ENCODE measurements around the gene ZNF777.

ZNF777 gene

GRCh38 chr7:149466364-149466763 is 5.5 kb upstream of the ZNF777 start:
- H2BK5ac ChIP-seq (ENCODE audit: low read length), result no peak overlapping the region
- H2BK15ac ChIP-seq (ENCODE audit: low read length), result no peak overlapping the region
- H3K14ac ChIP-seq (ENCODE audit: low read length), result no peak overlapping the region
- H3K23ac ChIP-seq (ENCODE audit: low read depth, low read length, poor library complexity), result no peak overlapping the region
- H3K36me3 ChIP-seq (replicated peaks in 1 of 2; ENCODE audit: control insufficient read depth in 2 of 2, insufficient read depth in 2 of 2, low read length in 2 of 2), result peaks cover 0 to 2% of the 10 kb centered on the region in 2 donors
- no peak overlapping the region for H3K18ac ChIP-seq (ENCODE audit: low read length)
- peaks cover 6 to 19% of the 10 kb centered on the region in 2 donors for H3K9me3 ChIP-seq (replicated peaks in 1 of 2; ENCODE audit: control insufficient read depth in 2 of 2, insufficient read depth in 1 of 2, low read depth in 1 of 2, low read length in 2 of 2)
- H3K9ac ChIP-seq (ENCODE audit: low read depth, low read length, poor library complexity), result no peak overlapping the region
- no peak overlapping the region for H2AFZ ChIP-seq (ENCODE audit: low read length)
- H3K27me3 ChIP-seq (ENCODE audit: control insufficient read depth in 3 of 3, insufficient read depth in 3 of 3, low read depth in 1 of 3, low read length in 3 of 3), result peaks cover 0 to 2% (median 0%) of the 10 kb centered on the region in 3 experiments
- H2BK120ac ChIP-seq (ENCODE audit: low read depth, low read length), result no peak overlapping the region
- no peak for DNase-seq (ENCODE audit: low spot score)
- H4K91ac ChIP-seq (ENCODE audit: low read depth, low read length, poor library complexity), result no peak overlapping the region
- H3K79me1 ChIP-seq (ENCODE audit: low read depth, low read length), result no peaks in the 10 kb centered on the region
- no peak overlapping the region for H4K8ac ChIP-seq (ENCODE audit: low read depth, low read length)
- H2BK12ac ChIP-seq (ENCODE audit: low read length), result no peak overlapping the region
- no peak overlapping the region for H3K4me3 ChIP-seq (ENCODE audit: low read length in 2 of 2)
- H3K27ac ChIP-seq (replicated peaks; ENCODE audit: low read length), result no peak overlapping the region
- no peak overlapping the region for H3K4me2 ChIP-seq (ENCODE audit: insufficient read depth, low read length, poor library complexity, severe bottlenecking)
- peaks cover 0 to under 1% of the 10 kb centered on the region in 2 donors for H3K4me1 ChIP-seq (ENCODE audit: control insufficient read depth in 2 of 2, insufficient read depth in 1 of 2, low read depth in 1 of 2, low read length in 2 of 2)
- H2AK5ac ChIP-seq (ENCODE audit: low read depth, low read length), result no peak overlapping the region
- no peak overlapping the region for H3K4ac ChIP-seq (ENCODE audit: low read length)

- no CpG with 5 or more reads among the region's 1 CpG for WGBS, 2 donors (ENCODE audit: extremely low coverage in 2 of 2, insufficient read length in 2 of 2, insufficient replicate concordance in 1 of 2)
- no peak overlapping the region for H4K8ac ChIP-seq (ENCODE audit: low read depth, low read length)
- no peak overlapping the region for H3K14ac ChIP-seq (ENCODE audit: low read length)
- H3K4ac ChIP-seq (ENCODE audit: low read length), result no peak overlapping the region
- H3K27me3 ChIP-seq (ENCODE audit: control insufficient read depth in 3 of 3, insufficient read depth in 3 of 3, low read depth in 1 of 3, low read length in 3 of 3), result peaks cover 0 to 2% (median 0%) of the 10 kb centered on the region in 3 experiments
- H2BK15ac ChIP-seq (ENCODE audit: low read length), result no peak overlapping the region
- peaks cover 2 to 7% of the 10 kb centered on the region in 2 donors for H3K4me1 ChIP-seq (ENCODE audit: control insufficient read depth in 2 of 2, insufficient read depth in 1 of 2, low read depth in 1 of 2, low read length in 2 of 2)
- DNase-seq (ENCODE audit: low spot score), result no peak
- no peaks in the 10 kb centered on the region for H3K36me3 ChIP-seq (replicated peaks in 1 of 2; ENCODE audit: control insufficient read depth in 2 of 2, insufficient read depth in 2 of 2, low read length in 2 of 2)
- H3K4me3 ChIP-seq (ENCODE audit: low read length in 2 of 2), result no peak overlapping the region
- H2BK120ac ChIP-seq (ENCODE audit: low read depth, low read length), result no peak overlapping the region
- H2BK12ac ChIP-seq (ENCODE audit: low read length), result no peak overlapping the region
- H4K91ac ChIP-seq (ENCODE audit: low read depth, low read length, poor library complexity), result no peak overlapping the region
- no peak overlapping the region for H3K18ac ChIP-seq (ENCODE audit: low read length)
- H2AK5ac ChIP-seq (ENCODE audit: low read depth, low read length), result no peak overlapping the region
- H3K4me2 ChIP-seq (ENCODE audit: insufficient read depth, low read length, poor library complexity, severe bottlenecking), result no peak overlapping the region
- no peak overlapping the region for H3K27ac ChIP-seq (replicated peaks; ENCODE audit: low read length)
- H3K23ac ChIP-seq (ENCODE audit: low read depth, low read length, poor library complexity), result no peak overlapping the region
- no peak overlapping the region for H2AFZ ChIP-seq (ENCODE audit: low read length)
- no peak overlapping the region for H2BK5ac ChIP-seq (ENCODE audit: low read length)
- H3K9me3 ChIP-seq (replicated peaks in 1 of 2; ENCODE audit: control insufficient read depth in 2 of 2, insufficient read depth in 1 of 2, low read depth in 1 of 2, low read length in 2 of 2), result peaks cover 0 to 13% of the 10 kb centered on the region in 2 donors
- peaks cover 6% of the 10 kb centered on the region for H3K79me1 ChIP-seq (ENCODE audit: low read depth, low read length)
- no peak overlapping the region for H3K9ac ChIP-seq (ENCODE audit: low read depth, low read length, poor library complexity)
Measured at GRCh38 chr7:149463500-149464161, 2.8 kb upstream of the ZNF777 start.

- H2AFZ ChIP-seq (ENCODE audit: low read length), result no peak overlapping the region
- H2AK5ac ChIP-seq (ENCODE audit: low read depth, low read length), result no peak overlapping the region
- H4K8ac ChIP-seq (ENCODE audit: low read depth, low read length), result no peak overlapping the region
- H3K18ac ChIP-seq (ENCODE audit: low read length), result no peak overlapping the region
- H2BK5ac ChIP-seq (ENCODE audit: low read length), result no peak overlapping the region
- no peak overlapping the region for H4K91ac ChIP-seq (ENCODE audit: low read depth, low read length, poor library complexity)
- peaks cover 0 to 13% of the 10 kb centered on the region in 2 donors for H3K9me3 ChIP-seq (replicated peaks in 1 of 2; ENCODE audit: control insufficient read depth in 2 of 2, insufficient read depth in 1 of 2, low read depth in 1 of 2, low read length in 2 of 2)
- no peak overlapping the region for H3K4me2 ChIP-seq (ENCODE audit: insufficient read depth, low read length, poor library complexity, severe bottlenecking)
- peaks cover 0 to 2% (median 0%) of the 10 kb centered on the region in 3 experiments for H3K27me3 ChIP-seq (ENCODE audit: control insufficient read depth in 3 of 3, insufficient read depth in 3 of 3, low read depth in 1 of 3, low read length in 3 of 3)
- no CpG with 5 or more reads among the region's 9 CpGs for WGBS, 2 donors (ENCODE audit: extremely low coverage in 2 of 2, insufficient read length in 2 of 2, insufficient replicate concordance in 1 of 2)
- H3K79me1 ChIP-seq (ENCODE audit: low read depth, low read length), result peaks cover 6% of the 10 kb centered on the region
- H2BK12ac ChIP-seq (ENCODE audit: low read length), result no peak overlapping the region
- no peak overlapping the region for H3K9ac ChIP-seq (ENCODE audit: low read depth, low read length, poor library complexity)
- H3K27ac ChIP-seq (replicated peaks; ENCODE audit: low read length), result no peak overlapping the region
- peaks cover 2 to 7% of the 10 kb centered on the region in 2 donors for H3K4me1 ChIP-seq (ENCODE audit: control insufficient read depth in 2 of 2, insufficient read depth in 1 of 2, low read depth in 1 of 2, low read length in 2 of 2)
- no peak overlapping the region for H3K23ac ChIP-seq (ENCODE audit: low read depth, low read length, poor library complexity)
- H3K4ac ChIP-seq (ENCODE audit: low read length), result no peak overlapping the region
- H3K36me3 ChIP-seq (replicated peaks in 1 of 2; ENCODE audit: control insufficient read depth in 2 of 2, insufficient read depth in 2 of 2, low read length in 2 of 2), result peaks cover 0 to 2% of the 10 kb centered on the region in 2 donors
- H3K14ac ChIP-seq (ENCODE audit: low read length), result no peak overlapping the region
- H3K4me3 ChIP-seq (ENCODE audit: low read length in 2 of 2), result no peak overlapping the region
- DNase-seq (ENCODE audit: low spot score), result no peak
- no peak overlapping the region for H2BK120ac ChIP-seq (ENCODE audit: low read depth, low read length)
- no peak overlapping the region for H2BK15ac ChIP-seq (ENCODE audit: low read length)
Measured at GRCh38 chr7:149462101-149462520, 1.2 kb upstream of the ZNF777 start.

GRCh38 chr7:149459540-149460452 is 1.1 kb downstream of the ZNF777 start:
- Histone ChIP-seq H2BK15ac (ENCODE audit: low read length) (no peak overlapping the region), H3K9ac (ENCODE audit: low read depth, low read length, poor library complexity) (peak overlapping the region; percentile 87), H4K8ac (ENCODE audit: low read depth, low read length) (no peak overlapping the region), H3K27ac (replicated peaks; ENCODE audit: low read length) (no peak overlapping the region), H2AK5ac (ENCODE audit: low read depth, low read length) (peak overlapping the region; percentile 77), H3K9me3 (replicated peaks in 1 of 2; ENCODE audit: control insufficient read depth in 2 of 2, insufficient read depth in 1 of 2, low read depth in 1 of 2, low read length in 2 of 2) (no peaks in the 10 kb centered on the region), H2AFZ (ENCODE audit: low read length) (peak overlapping the region; percentile 94), H3K79me1 (ENCODE audit: low read depth, low read length) (peaks cover 6% of the 10 kb centered on the region), H2BK120ac (ENCODE audit: low read depth, low read length) (no peak overlapping the region), H4K91ac (ENCODE audit: low read depth, low read length, poor library complexity) (peak overlapping the region; percentile 48), H3K18ac (ENCODE audit: low read length) (peak overlapping the region; percentile 68), H2BK5ac (ENCODE audit: low read length) (no peak overlapping the region), H3K4me1 (ENCODE audit: control insufficient read depth in 2 of 2, insufficient read depth in 1 of 2, low read depth in 1 of 2, low read length in 2 of 2) (peaks cover 2 to 7% of the 10 kb centered on the region in 2 donors), H3K4ac (ENCODE audit: low read length) (no peak overlapping the region), H3K4me3 (ENCODE audit: low read length in 2 of 2) (peak overlapping the region; percentile 63 to 81), H3K4me2 (ENCODE audit: insufficient read depth, low read length, poor library complexity, severe bottlenecking) (peak overlapping the region; percentile 86), H3K36me3 (replicated peaks in 1 of 2; ENCODE audit: control insufficient read depth in 2 of 2, insufficient read depth in 2 of 2, low read length in 2 of 2) (peaks cover 7 to 25% of the 10 kb centered on the region in 2 donors), H3K23ac (ENCODE audit: low read depth, low read length, poor library complexity) (peak overlapping the region; percentile 59), H3K14ac (ENCODE audit: low read length) (no peak overlapping the region), H2BK12ac (ENCODE audit: low read length) (no peak overlapping the region), H3K27me3 (ENCODE audit: control insufficient read depth in 3 of 3, insufficient read depth in 3 of 3, low read depth in 1 of 3, low read length in 3 of 3) (peaks cover 0 to 2% (median 0%) of the 10 kb centered on the region in 3 experiments)
- no CpG with 5 or more reads among the region's 145 CpGs for WGBS, 2 donors (ENCODE audit: extremely low coverage in 2 of 2, insufficient read length in 2 of 2, insufficient replicate concordance in 1 of 2)
- peak; percentile 8 for DNase-seq (ENCODE audit: low spot score)
